Gastrocnemius medialis (tissue), 4 donors: ENCODE measurements around the gene AIG1.

ENCODE experiments used
- POLR2A ChIP-seq, 2 donors: fragments of 450-650 bp; IDR thresholded peaks; one replicate each; pipeline ENCODE4 v1.6.1; 2017; ENCODE audit warnings: antibody characterized with exemption in 2 of 2, mild to moderate bottlenecking in 2 of 2, moderate library complexity in 2 of 2
- TF ChIP-seq, protein P1 (sequence below), 5 experiments: fragments of 450-650 bp in 3 of 5; fragments of 200-600 bp in 2 of 5; sonication (generic) in 2 of 5; IDR thresholded peaks in 4 of 5; conservative IDR thresholded peaks in 1 of 5; 1 replicate in 4 of 5; 2 replicates in 1 of 5; pipeline ENCODE4 v1.5.1; 2016 to 2019; ENCODE audit warnings: antibody characterized with exemption in 5 of 5, mild to moderate bottlenecking in 3 of 5, moderate library complexity in 3 of 5

DNA sequence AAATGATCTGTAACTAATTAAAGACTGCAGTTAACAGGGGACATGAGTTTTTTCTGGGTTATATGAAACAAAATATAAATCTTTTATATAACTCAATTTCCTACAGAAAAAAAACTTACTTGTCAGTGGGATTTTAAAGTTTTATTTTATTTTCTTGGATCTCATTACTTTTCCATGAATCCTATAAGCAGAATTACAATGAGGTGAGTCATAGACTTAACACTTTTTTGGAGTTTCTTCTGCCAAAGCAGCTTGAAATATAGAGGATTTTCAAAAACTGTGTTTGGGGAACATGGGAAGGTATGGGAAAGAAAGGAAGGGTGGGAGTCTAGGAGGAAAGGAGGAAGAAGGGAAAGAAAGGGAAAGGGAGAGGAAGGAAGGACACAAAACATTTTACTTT, 130.7 kb downstream of the AIG1 start:
- TF ChIP-seq, protein P1, sequence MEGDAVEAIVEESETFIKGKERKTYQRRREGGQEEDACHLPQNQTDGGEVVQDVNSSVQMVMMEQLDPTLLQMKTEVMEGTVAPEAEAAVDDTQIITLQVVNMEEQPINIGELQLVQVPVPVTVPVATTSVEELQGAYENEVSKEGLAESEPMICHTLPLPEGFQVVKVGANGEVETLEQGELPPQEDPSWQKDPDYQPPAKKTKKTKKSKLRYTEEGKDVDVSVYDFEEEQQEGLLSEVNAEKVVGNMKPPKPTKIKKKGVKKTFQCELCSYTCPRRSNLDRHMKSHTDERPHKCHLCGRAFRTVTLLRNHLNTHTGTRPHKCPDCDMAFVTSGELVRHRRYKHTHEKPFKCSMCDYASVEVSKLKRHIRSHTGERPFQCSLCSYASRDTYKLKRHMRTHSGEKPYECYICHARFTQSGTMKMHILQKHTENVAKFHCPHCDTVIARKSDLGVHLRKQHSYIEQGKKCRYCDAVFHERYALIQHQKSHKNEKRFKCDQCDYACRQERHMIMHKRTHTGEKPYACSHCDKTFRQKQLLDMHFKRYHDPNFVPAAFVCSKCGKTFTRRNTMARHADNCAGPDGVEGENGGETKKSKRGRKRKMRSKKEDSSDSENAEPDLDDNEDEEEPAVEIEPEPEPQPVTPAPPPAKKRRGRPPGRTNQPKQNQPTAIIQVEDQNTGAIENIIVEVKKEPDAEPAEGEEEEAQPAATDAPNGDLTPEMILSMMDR (IDR thresholded peaks at IDR 0.05 in 4 of 5, conservative IDR thresholded peaks at IDR 0.05 in 1 of 5), result no peak
- no peak for TF ChIP-seq POLR2A (IDR thresholded peaks at IDR 0.05)
